ENCODE measurements around the gene ANKS3.

- TF ChIP-seq POLR2A (IDR thresholded peaks at IDR 0.05; ENCODE audit: low read depth, low read length) (no peak), POLR2AphosphoS5 (IDR thresholded peaks at IDR 0.05; ENCODE audit: low read depth, low read length) (no peak)
Observed at GRCh38 chr16:4706871-4707270, 27.2 kb downstream of the ANKS3 start.

Measured in GM12892 (cell line).